WTC11 (cell line): ENCODE results near the gene SORCS1. TPM values are rescaled to one million over a fixed set of nuclear protein-coding genes. Genes with fewer than 3 reads are reported as not detected.
A peak's percentile ranks its signal among the peaks of the same experiment; 100 is the strongest.

Experiments used
- ATAC-seq: fragments of 200-7000 bp; cut with Tn5 transposase; 2 replicates; pipeline ENCODE4 v1.10.0; 2021; ENCODE audit warnings: mild to moderate bottlenecking, moderate library complexity
- CTCF ChIA-PET: fragments of 300-600 bp; sonication (Branson Sonifier 250); formaldehyde crosslinking; loops from one replicate; lab custom pipeline; 2021; ENCODE audit warnings: antibody characterized with exemption; lab: Charles Lee
- POLR2A ChIA-PET: fragments of 350-600 bp; sonication (Branson Sonifier 250); formaldehyde crosslinking; loops from one replicate; lab custom pipeline; 2021; ENCODE audit warnings: antibody characterized with exemption; lab: Charles Lee
- DNase-seq: peaks from one replicate; pipeline ENCODE4 v3.0.0; 2021; ENCODE audit warnings: low spot score
- H3K27ac Mint-ChIP-seq: 2 replicates; pipeline ENCODE4 v1.8.0; 2021; ENCODE audit warnings: mixed read lengths
- H3K27me3 Mint-ChIP-seq: 2 replicates; pipeline ENCODE4 v1.8.0; 2021; ENCODE audit warnings: low read depth, mild to moderate bottlenecking, moderate library complexity, mixed read lengths
- H3K36me3 Mint-ChIP-seq: 2 replicates; pipeline ENCODE4 v1.8.0; 2021; ENCODE audit warnings: mixed read lengths
- H3K4me1 Mint-ChIP-seq: 2 replicates; pipeline ENCODE4 v1.8.0; 2022; ENCODE audit warnings: mixed read lengths
- H3K4me3 Mint-ChIP-seq: 2 replicates; pipeline ENCODE4 v1.8.0; 2021; ENCODE audit warnings: mild to moderate bottlenecking, moderate library complexity, mixed read lengths
- H3K9me3 Mint-ChIP-seq: 2 replicates; pipeline ENCODE4 v1.8.0; 2021; ENCODE audit warnings: mixed read lengths
- ARID4B ChIP-seq: sonication (generic); formaldehyde crosslinking; IDR thresholded peaks from 2 replicates; pipeline ENCODE4 v1.8.0; 2023; ENCODE audit warnings: missing genetic modification reagents, mild to moderate bottlenecking, borderline replicate concordance
- CREB1 ChIP-seq: sonication (generic); formaldehyde crosslinking; IDR thresholded peaks from 2 replicates; pipeline ENCODE4 v1.8.0; 2023; ENCODE audit warnings: mild to moderate bottlenecking, missing genetic modification reagents
- ERG ChIP-seq: fragments of 250-450 bp; sonication (Bioruptor Pico); IDR thresholded peaks from 2 replicates; pipeline ENCODE4 v1.8.0; 2021; ENCODE audit warnings: mild to moderate bottlenecking
- IRF2 ChIP-seq: sonication (generic); formaldehyde crosslinking; IDR thresholded peaks from 2 replicates; pipeline ENCODE4 v1.8.0; 2022; ENCODE audit warnings: low read depth, missing genetic modification reagents, borderline replicate concordance
- NFYB ChIP-seq: sonication (generic); formaldehyde crosslinking; conservative IDR thresholded peaks from 2 replicates; pipeline ENCODE4 v1.8.0; 2022; ENCODE audit warnings: low read depth, missing genetic modification reagents
- NR2C2 ChIP-seq: sonication (generic); formaldehyde crosslinking; IDR thresholded peaks from 2 replicates; pipeline ENCODE4 v1.8.0; 2022; ENCODE audit warnings: mild to moderate bottlenecking, missing genetic modification reagents
- TEAD4 ChIP-seq: sonication (generic); formaldehyde crosslinking; IDR thresholded peaks from 2 replicates; pipeline ENCODE4 v1.8.0; 2022; ENCODE audit warnings: mild to moderate bottlenecking, missing genetic modification reagents
- ZNF317 ChIP-seq: sonication (generic); formaldehyde crosslinking; IDR thresholded peaks from 2 replicates; pipeline ENCODE4 v1.8.1; 2023; ENCODE audit warnings: low read depth, mild to moderate bottlenecking, moderate library complexity, missing genetic modification reagents, borderline replicate concordance
- ZNF423 ChIP-seq: fragments of 250-450 bp; sonication (Bioruptor Pico); IDR thresholded peaks from 2 replicates; pipeline ENCODE4 v2.1.2; 2022; ENCODE audit warnings: mild to moderate bottlenecking, moderate library complexity
- ZSCAN18 ChIP-seq: fragments of 250-450 bp; sonication (Bioruptor Pico); IDR thresholded peaks from 2 replicates; pipeline ENCODE4 v2.1.2; 2022; ENCODE audit warnings: mild to moderate bottlenecking, moderate library complexity
- total RNA-seq: library from RNA; stranded (reverse); gene quantifications from 3 replicates; pipeline ENCODE4 v1.2.3, GENCODE V29; 2021
- TF ChIP-seq, protein P1 (sequence below): fragments of 250-450 bp; sonication (Bioruptor Pico); IDR thresholded peaks from 2 replicates; pipeline ENCODE4 v1.9.0; 2021; ENCODE audit warnings: mild to moderate bottlenecking
- TF ChIP-seq, protein P2 (sequence below): sonication (generic); formaldehyde crosslinking; IDR thresholded peaks from 2 replicates; pipeline ENCODE4 v1.8.0; 2022; ENCODE audit warnings: mild to moderate bottlenecking, missing genetic modification reagents
- TF ChIP-seq, protein P3 (sequence below): sonication (generic); formaldehyde crosslinking; IDR thresholded peaks from 2 replicates; pipeline ENCODE4 v1.8.1; 2022; ENCODE audit warnings: missing genetic modification reagents, borderline replicate concordance

Gene SORCS1
- total RNA-seq, 1 experiment from 2014 or later = 3.3 TPM

DNA sequence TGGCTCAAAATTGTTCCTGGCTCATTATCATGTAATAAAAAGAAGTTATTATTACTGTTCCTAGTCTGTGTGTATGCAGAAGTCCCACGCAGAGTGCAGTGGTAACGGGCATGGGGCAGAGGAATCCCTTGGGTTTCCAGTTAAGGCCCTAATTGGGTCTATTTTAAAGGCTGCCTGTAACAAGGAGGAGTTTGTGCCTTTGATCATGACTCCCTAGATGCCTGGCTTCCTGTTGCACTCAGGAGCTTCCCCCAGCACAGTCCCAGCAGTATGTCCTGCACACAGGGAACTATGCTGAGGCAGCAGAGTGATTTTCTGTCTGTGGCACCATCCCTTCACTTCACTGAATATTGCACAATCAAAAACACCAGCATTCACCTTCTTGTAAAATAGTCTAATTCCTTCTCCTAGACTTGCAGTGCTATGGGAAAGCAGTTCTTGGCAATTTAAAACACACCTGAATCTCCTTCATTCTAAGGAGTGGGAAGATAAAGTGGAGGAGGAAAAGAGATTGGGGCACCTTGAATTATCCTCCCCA lies 22.9 kb downstream of the SORCS1 start:
- TF ChIP-seq IRF2 (CRISPR knock-in tag) = no peak
- TF ChIP-seq, protein P1, sequence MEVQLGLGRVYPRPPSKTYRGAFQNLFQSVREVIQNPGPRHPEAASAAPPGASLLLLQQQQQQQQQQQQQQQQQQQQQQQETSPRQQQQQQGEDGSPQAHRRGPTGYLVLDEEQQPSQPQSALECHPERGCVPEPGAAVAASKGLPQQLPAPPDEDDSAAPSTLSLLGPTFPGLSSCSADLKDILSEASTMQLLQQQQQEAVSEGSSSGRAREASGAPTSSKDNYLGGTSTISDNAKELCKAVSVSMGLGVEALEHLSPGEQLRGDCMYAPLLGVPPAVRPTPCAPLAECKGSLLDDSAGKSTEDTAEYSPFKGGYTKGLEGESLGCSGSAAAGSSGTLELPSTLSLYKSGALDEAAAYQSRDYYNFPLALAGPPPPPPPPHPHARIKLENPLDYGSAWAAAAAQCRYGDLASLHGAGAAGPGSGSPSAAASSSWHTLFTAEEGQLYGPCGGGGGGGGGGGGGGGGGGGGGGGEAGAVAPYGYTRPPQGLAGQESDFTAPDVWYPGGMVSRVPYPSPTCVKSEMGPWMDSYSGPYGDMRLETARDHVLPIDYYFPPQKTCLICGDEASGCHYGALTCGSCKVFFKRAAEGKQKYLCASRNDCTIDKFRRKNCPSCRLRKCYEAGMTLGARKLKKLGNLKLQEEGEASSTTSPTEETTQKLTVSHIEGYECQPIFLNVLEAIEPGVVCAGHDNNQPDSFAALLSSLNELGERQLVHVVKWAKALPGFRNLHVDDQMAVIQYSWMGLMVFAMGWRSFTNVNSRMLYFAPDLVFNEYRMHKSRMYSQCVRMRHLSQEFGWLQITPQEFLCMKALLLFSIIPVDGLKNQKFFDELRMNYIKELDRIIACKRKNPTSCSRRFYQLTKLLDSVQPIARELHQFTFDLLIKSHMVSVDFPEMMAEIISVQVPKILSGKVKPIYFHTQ (CRISPR knock-in tag) = no peak
- no peak for TF ChIP-seq CREB1 (CRISPR knock-in tag)
- no peak for TF ChIP-seq ZNF317
- no peak for TF ChIP-seq ZNF423 (CRISPR knock-in tag)
- no peak for TF ChIP-seq ARID4B (CRISPR knock-in tag)
- TF ChIP-seq, protein P2, sequence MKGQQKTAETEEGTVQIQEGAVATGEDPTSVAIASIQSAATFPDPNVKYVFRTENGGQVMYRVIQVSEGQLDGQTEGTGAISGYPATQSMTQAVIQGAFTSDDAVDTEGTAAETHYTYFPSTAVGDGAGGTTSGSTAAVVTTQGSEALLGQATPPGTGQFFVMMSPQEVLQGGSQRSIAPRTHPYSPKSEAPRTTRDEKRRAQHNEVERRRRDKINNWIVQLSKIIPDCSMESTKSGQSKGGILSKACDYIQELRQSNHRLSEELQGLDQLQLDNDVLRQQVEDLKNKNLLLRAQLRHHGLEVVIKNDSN (CRISPR knock-in tag) = no peak
- TF ChIP-seq ZSCAN18 (CRISPR knock-in tag) = no peak
- TF ChIP-seq, protein P3, sequence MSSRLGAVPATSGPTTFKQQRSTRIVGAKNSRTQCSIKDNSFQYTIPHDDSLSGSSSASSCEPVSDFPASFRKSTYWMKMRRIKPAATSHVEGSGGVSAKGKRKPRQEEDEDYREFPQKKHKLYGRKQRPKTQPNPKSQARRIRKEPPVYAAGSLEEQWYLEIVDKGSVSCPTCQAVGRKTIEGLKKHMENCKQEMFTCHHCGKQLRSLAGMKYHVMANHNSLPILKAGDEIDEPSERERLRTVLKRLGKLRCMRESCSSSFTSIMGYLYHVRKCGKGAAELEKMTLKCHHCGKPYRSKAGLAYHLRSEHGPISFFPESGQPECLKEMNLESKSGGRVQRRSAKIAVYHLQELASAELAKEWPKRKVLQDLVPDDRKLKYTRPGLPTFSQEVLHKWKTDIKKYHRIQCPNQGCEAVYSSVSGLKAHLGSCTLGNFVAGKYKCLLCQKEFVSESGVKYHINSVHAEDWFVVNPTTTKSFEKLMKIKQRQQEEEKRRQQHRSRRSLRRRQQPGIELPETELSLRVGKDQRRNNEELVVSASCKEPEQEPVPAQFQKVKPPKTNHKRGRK = no peak
- no peak for TF ChIP-seq ERG (CRISPR knock-in tag)
- no peak for TF ChIP-seq TEAD4
- TF ChIP-seq NFYB (CRISPR knock-in tag) = no peak
- TF ChIP-seq NR2C2 (CRISPR knock-in tag) = no peak
- ChIA-PET POLR2A (no interaction called here), CTCF (no interaction called here)
- Mint-ChIP-seq H3K9me3 (no peaks in the 10 kb centered on the region), H3K36me3 (no peaks in the 10 kb centered on the region), H3K4me1 (peaks cover 12% of the 10 kb centered on the region), H3K27ac (no peak overlapping the region), H3K4me3 (no peak overlapping the region), H3K27me3 (no peaks in the 10 kb centered on the region)
- ATAC-seq (peak; percentile 63), DNase-seq (no peak)
